Endodermal cell (in vitro differentiated cells): ENCODE measurements around the gene NDUFC2. TPM values are rescaled to one million over a fixed set of nuclear protein-coding genes. Genes with fewer than 3 reads are reported as not detected.

ENCODE experiments used
- DNase-seq: peaks from one replicate; pipeline ENCODE4 v3.0.0-alpha.2; 2017
- H3K27ac ChIP-seq: 2 replicates; pipeline ENCODE4 v1.5.1; 2013; ENCODE audit warnings: mild to moderate bottlenecking, low read depth, low read length, moderate library complexity
- H3K27me3 ChIP-seq: 2 replicates; pipeline ENCODE4 v1.6.1; 2013; ENCODE audit warnings: mild to moderate bottlenecking, low read length, moderate library complexity; ENCODE audit not compliant: insufficient read depth, control insufficient read depth, poor library complexity, severe bottlenecking
- H3K36me3 ChIP-seq: 2 replicates; pipeline ENCODE4 v1.7.0; 2013; ENCODE audit warnings: mild to moderate bottlenecking, low read length, moderate library complexity; ENCODE audit not compliant: control insufficient read depth, insufficient read depth
- H3K4me1 ChIP-seq: one replicate; pipeline ENCODE4 v1.7.0; 2013; ENCODE audit warnings: low read length; ENCODE audit not compliant: control insufficient read depth, insufficient read depth
- H3K4me3 ChIP-seq: 2 replicates; pipeline ENCODE4 v1.5.1; 2013; ENCODE audit warnings: mild to moderate bottlenecking, low read length, moderate library complexity
- H3K9ac ChIP-seq: 2 replicates; pipeline ENCODE4 v1.6.1; 2013; ENCODE audit warnings: mild to moderate bottlenecking, low read length, moderate library complexity; ENCODE audit not compliant: poor library complexity, severe bottlenecking; ENCODE audit errors: extremely low read depth
- H3K9me3 ChIP-seq: 2 replicates; pipeline ENCODE4 v1.6.1; 2013; ENCODE audit warnings: mild to moderate bottlenecking, low read length, moderate library complexity; ENCODE audit not compliant: control insufficient read depth
- H3K27ac Mint-ChIP-seq: 2 replicates; pipeline ENCODE4 v1.8.0; 2020; ENCODE audit warnings: mixed read lengths
- H3K27me3 Mint-ChIP-seq: 2 replicates; pipeline ENCODE4 v1.8.0; 2021; ENCODE audit warnings: mild to moderate bottlenecking, mixed read lengths; ENCODE audit not compliant: insufficient read depth
- H3K36me3 Mint-ChIP-seq: 2 replicates; pipeline ENCODE4 v1.8.0; 2020; ENCODE audit warnings: low read depth, mixed read lengths
- H3K4me1 Mint-ChIP-seq: 2 replicates; pipeline ENCODE4 v1.8.0; 2020; ENCODE audit warnings: mixed read lengths
- H3K4me3 Mint-ChIP-seq: 2 replicates; pipeline ENCODE4 v1.8.0; 2020; ENCODE audit warnings: mild to moderate bottlenecking, moderate library complexity, mixed read lengths
- H3K9me3 Mint-ChIP-seq: 2 replicates; pipeline ENCODE4 v1.8.0; 2020; ENCODE audit warnings: mild to moderate bottlenecking, mixed read lengths
- WGBS, 2 experiments: methylation state at CpG; one replicate each; pipeline versions ENCODE4 v1.1.5 to v1.1.7; 2013; ENCODE audit warnings: missing lambda C conversion rate in 2 of 2, mixed read lengths in 1 of 2; ENCODE audit not compliant: insufficient coverage in 1 of 2, insufficient read length in 1 of 2; 5-methylcytosine and 5-hydroxymethylcytosine counted together
- total RNA-seq, 2 donors: library from RNA; stranded (reverse); fragmentation: NEBNext Ultra II Directional in 1 of 2; extraction: Animal tissue kit (Norgen Biotek cat#: 25700) in 1 of 2; gene quantifications; 2 replicates in 1 of 2; 3 replicates in 1 of 2; pipeline ENCODE4 v1.2.1, GENCODE V29; 2021
- TF ChIP-seq, protein P1 (sequence below): fragments of 200-600 bp; sonication (generic); conservative IDR thresholded peaks from 2 replicates; pipeline ENCODE4 v1.5.0; 2021; ENCODE audit warnings: antibody characterized with exemption, mild to moderate bottlenecking

The NDUFC2 gene
- total RNA-seq, 2 donors from 2014 or later: 255 to 275 TPM

DNA sequence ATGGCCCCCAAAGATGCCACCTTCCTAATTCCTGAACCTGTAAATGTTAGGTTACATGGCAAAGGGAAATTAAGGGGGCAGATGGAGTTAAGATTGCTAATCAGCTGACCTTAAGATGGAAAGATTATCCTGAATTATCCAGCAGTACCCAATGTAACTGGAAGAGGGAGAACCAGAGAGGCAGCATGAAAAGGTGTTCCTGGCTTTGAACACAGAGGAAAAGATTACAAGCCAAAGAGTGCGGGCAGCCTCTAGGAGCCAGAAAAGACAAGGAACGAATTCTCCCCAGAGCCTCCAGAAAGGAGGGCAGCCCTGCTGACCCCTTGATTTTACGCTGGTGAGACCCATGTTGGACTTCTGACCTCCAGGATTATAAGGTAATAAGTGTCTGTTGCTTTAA, 31.1 kb downstream of the NDUFC2 start:
- H3K4me3 Mint-ChIP-seq: no peak overlapping the region
- 91 to 94% methylated on average over 2 to 3 of the region's 3 CpGs for WGBS, 2 experiments
- H3K27me3 ChIP-seq: no peaks in the 10 kb centered on the region
- H3K4me1 ChIP-seq: no peaks in the 10 kb centered on the region
- TF ChIP-seq, protein P1, sequence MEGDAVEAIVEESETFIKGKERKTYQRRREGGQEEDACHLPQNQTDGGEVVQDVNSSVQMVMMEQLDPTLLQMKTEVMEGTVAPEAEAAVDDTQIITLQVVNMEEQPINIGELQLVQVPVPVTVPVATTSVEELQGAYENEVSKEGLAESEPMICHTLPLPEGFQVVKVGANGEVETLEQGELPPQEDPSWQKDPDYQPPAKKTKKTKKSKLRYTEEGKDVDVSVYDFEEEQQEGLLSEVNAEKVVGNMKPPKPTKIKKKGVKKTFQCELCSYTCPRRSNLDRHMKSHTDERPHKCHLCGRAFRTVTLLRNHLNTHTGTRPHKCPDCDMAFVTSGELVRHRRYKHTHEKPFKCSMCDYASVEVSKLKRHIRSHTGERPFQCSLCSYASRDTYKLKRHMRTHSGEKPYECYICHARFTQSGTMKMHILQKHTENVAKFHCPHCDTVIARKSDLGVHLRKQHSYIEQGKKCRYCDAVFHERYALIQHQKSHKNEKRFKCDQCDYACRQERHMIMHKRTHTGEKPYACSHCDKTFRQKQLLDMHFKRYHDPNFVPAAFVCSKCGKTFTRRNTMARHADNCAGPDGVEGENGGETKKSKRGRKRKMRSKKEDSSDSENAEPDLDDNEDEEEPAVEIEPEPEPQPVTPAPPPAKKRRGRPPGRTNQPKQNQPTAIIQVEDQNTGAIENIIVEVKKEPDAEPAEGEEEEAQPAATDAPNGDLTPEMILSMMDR: peak; percentile 33
- H3K4me1 Mint-ChIP-seq: peaks cover 17% of the 10 kb centered on the region
- H3K36me3 Mint-ChIP-seq: no peaks in the 10 kb centered on the region
- H3K36me3 ChIP-seq: no peaks in the 10 kb centered on the region
- H3K27ac ChIP-seq: no peak overlapping the region
- H3K27ac Mint-ChIP-seq: no peak overlapping the region
- H3K9me3 ChIP-seq: no peaks in the 10 kb centered on the region
- no peak overlapping the region for H3K9ac ChIP-seq
- peaks cover 7% of the 10 kb centered on the region for H3K27me3 Mint-ChIP-seq
- no peaks in the 10 kb centered on the region for H3K9me3 Mint-ChIP-seq
- no peak overlapping the region for H3K4me3 ChIP-seq
- DNase-seq: no peak

DNA sequence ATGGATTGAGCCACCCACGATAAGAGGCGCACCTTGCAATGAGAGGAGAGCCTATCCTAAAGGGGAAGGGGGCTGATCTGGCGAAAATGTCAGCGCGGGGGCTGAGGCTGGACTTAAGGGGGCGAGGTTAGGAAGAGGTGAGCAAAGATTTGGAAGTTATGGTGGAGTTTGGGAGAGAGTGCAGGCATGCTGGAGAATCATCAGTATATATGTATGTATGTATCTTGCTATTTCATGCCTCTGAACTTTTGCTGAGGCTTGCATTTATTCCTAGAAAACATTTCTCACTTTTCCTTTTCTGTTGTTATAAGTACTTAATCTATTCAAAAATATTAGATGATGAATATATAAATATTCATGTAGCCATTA, 33.2 kb downstream of the NDUFC2 start:
- no peaks in the 10 kb centered on the region for H3K4me1 ChIP-seq
- Mint-ChIP-seq H3K4me3 (peak overlapping the region; percentile 37), H3K9me3 (no peaks in the 10 kb centered on the region), H3K4me1 (peaks cover 19% of the 10 kb centered on the region), H3K27me3 (peaks cover 10% of the 10 kb centered on the region), H3K36me3 (no peaks in the 10 kb centered on the region), H3K27ac (peak overlapping the region; percentile 56)
- no peaks in the 10 kb centered on the region for H3K36me3 ChIP-seq
- TF ChIP-seq, protein P1: no peak
- H3K4me3 ChIP-seq: no peak overlapping the region
- no peaks in the 10 kb centered on the region for H3K27me3 ChIP-seq
- WGBS, 2 experiments: 17 to 26% methylated on average over 5 to 6 of the region's 6 CpGs
- no peak for DNase-seq
- H3K27ac ChIP-seq: no peak overlapping the region
- H3K9me3 ChIP-seq: no peaks in the 10 kb centered on the region
- no peak overlapping the region for H3K9ac ChIP-seq

DNA sequence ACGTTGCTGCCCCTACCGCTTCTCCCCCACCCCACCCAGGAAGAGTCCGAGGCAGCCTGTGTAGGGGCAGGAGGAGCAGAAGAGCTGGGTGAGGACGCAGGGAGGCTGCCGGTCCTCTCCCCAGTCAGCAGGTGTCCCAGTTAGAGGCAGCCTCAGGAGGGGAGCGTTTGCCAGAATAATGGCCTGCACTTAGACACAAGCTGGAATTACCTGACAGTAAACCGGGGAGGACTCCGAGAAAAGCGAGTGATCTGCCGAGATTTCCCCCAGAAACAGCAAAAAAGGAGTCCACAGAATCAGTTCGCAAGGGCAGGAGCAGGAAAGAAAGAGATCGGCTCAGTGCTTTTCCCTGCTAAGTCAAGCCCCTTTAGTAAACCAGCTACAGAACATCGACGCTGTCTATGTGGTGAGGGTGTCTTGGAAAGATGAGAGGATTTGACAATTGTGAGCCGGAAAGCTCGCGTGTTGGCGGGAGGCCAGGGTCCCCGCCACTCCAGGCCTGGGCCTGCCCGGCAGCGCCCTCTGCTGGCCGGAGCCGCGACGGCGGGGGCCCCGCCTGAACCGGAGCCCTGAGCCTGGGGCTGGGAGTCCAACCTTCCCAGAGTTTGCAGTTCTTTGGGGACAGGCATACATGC, 33.7 kb downstream of the NDUFC2 start:
- WGBS, 2 experiments: 27 to 53% methylated on average over 6 to 28 of the region's 28 CpGs
- Mint-ChIP-seq H3K36me3 (no peaks in the 10 kb centered on the region), H3K27me3 (peaks cover 10% of the 10 kb centered on the region), H3K4me1 (peaks cover 18% of the 10 kb centered on the region), H3K4me3 (peak overlapping the region; percentile 37), H3K9me3 (no peaks in the 10 kb centered on the region), H3K27ac (peak overlapping the region; percentile 56)
- peak; percentile 93 for DNase-seq
- H3K9ac ChIP-seq: no peak overlapping the region
- no peaks in the 10 kb centered on the region for H3K9me3 ChIP-seq
- no peaks in the 10 kb centered on the region for H3K4me1 ChIP-seq
- H3K27me3 ChIP-seq: no peaks in the 10 kb centered on the region
- H3K4me3 ChIP-seq: no peak overlapping the region
- no peak overlapping the region for H3K27ac ChIP-seq
- H3K36me3 ChIP-seq: no peaks in the 10 kb centered on the region
- TF ChIP-seq, protein P1: peak; percentile 99
